GM21515 (cell line): ENCODE data around the gene PBOV1.

ENCODE experiments used
- ATAC-seq: cut with Tn5 transposase; IDR thresholded peaks from one replicate; pipeline ENCODE4 v1.9.1; 2021; ENCODE audit not compliant: unreplicated experiment

The PBOV1 gene

GRCh38 chr6:138218449-138218848 lies at the start of gene PBOV1:
Gene PBOV1, minus strand, starts transcription at chr6:138218491. Its CDS starts 96 bp downstream, at chr6:138218395.
- no peak for ATAC-seq

DNA sequence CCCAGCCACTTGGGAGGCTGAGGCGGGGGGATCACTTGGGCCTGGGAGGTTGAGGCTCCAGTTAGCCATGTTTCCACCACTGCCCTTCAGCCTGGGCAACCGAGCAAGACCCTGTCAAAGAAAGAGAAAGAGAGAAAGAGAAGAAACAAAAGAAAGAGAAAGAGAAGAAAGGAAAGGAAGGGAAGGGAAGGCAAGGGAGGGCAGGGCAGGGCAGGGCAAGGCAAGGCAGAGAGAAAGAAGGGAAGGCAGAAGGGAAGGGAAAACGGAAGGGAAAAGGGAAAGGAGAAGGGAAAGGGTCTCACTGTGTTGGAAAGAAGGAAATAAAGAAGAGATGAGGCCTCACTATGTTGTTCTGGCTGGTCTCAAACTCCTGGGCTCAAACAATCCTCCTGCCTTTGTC lies 47.8 kb upstream of the PBOV1 start:
- ATAC-seq, result no peak

DNA sequence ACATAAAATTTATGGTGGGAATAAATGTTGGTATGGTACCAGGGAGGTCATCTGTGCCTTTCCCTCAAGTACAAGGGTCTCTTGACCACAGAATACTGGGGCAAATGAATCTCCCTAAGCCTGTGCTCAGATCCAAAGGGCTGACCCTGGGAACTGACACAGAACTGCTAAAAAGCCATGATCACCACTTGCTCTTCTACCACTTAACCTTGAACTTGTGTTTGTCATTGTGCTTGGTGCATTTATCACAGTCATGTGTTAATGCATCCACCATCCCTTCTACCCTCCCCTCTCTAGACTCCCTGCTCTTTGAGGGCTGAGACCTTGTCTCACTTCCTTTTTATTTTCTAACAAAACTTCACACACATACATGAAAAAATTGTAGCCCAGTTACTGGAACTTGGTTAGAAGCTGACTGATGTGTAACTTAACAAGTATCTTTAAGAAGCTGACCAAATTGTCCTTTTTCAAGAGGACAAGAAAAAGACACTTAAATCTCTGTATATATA lies 46.1 kb upstream of the PBOV1 start:
- ATAC-seq, result no peak

DNA sequence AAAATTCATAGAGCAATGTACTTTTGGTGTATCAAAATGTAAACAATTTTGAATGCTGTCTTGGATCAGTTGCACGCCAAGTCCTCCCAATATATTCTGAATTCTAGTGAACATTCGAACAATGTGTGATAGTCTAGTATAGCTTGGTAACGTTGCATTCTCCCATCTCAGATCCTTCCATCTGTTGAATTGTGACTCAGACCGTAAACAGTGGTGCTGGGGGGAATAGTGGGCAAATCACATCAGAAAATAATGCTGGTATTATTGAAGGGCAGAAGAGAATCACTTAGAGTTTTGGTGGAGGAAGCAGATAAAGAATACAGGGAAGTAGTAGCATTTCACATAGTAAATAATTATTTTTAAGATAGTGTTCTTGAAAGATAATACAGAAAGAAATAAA lies 45.7 kb upstream of the PBOV1 start:
- no peak for ATAC-seq

- no peak for ATAC-seq
These were observed 43.0 kb upstream of the PBOV1 start for GRCh38 chr6:138261116-138261780.

- no peak for ATAC-seq
These were observed 40.7 kb upstream of the PBOV1 start for GRCh38 chr6:138258991-138259390.

DNA sequence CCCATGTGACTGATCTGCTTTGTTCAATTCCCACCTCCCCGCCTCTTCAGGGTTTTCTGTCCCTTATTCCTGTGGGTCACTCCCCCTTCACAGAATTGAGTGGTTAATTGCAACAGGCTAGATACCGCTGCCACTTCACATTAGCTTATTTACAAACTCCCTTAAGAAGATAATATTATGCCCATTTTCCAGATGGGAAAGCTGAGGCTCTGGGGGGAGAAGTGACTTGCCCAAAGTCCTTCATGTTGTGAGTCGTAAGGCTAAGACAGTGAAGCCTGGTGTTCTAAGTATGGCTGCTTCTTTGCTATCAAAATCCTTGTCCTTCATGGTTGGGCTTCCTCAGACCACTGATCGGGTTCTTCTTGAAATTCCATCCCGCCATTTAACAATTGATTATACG lies 39.9 kb upstream of the PBOV1 start:
- no peak for ATAC-seq

- no peak for ATAC-seq
These were observed 39.3 kb upstream of the PBOV1 start for GRCh38 chr6:138257638-138258040.

DNA sequence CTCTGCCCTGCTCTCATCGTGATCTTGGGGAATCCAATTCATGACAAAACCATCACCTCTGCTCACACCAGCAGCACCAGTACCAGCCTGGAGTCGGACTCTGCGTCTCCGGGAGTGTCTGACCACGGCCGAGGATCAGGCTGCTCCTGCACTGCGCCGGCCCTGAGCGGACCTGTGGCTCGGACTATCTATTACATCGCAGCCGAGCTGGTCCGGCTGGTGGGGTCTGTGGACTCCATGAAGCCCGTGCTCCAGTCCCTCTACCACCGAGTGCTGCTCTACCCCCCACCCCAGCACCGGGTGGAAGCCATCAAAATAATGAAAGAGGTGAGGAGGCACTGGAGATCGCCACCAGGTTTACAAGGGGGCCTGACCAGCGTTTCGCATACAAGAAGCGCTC lies 37.2 kb upstream of the PBOV1 start:
- no peak for ATAC-seq

- no peak for ATAC-seq
These were observed 35.4 kb upstream of the PBOV1 start for GRCh38 chr6:138253731-138254130.

DNA sequence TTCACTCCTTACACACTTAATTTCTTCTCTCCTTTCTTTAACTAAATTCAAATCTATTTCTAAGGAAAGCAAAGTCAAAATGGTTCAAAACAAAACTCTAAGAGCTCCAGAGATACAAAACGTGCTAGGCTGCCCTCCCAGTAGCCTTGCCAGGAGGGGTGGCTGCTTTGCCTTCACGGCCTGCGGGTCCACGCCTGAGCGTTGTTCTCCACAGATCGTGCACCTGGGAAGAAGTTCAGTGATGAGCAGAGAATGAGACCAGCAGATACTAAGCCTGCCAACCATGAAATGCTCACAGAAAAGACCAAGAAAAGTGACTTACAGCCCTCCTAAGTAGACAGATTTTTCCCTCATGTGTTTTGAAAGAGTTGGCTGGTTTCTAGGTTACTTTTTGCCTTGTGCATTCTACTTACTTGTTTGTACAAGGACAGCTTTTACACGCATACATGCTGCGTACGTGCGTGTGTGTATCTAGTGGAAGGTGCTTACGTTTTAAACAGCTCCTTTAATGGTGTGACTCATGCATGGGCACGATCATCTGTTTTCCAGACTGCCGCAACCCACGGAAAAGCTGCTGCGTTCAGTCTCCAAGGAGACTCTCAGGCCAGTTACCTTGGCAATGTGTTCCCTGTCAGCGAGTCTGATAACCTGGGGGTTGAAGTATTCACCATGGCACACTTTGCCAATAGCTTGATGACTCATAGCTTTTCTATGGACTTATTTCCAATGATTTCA lies 32.4 kb upstream of the PBOV1 start:
- no peak for ATAC-seq

GRCh38 chr6:138250053-138250452 lies 31.8 kb upstream of the PBOV1 start:
- ATAC-seq, result no peak

- no peak for ATAC-seq
These were observed 30.6 kb upstream of the PBOV1 start for GRCh38 chr6:138248878-138249277.

DNA sequence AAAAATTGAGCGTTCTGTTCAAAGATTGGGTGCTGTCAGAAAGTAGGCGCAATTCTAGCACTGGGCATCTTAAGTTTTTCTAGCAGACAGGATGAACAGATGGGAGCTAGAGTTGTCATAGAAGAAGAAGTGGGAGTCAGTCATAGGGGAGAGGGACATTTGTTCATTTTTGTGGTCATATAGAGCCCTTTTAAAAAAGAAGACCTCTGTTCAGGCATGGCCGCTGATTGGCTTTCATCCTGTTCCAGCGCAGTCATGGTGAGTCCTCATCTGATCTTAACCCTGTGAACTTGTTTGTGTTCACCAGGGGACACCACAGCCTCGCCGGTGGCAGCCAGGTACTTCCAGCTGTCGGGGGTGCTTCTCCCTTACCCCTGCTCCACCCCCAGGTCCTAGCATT lies 29.7 kb upstream of the PBOV1 start:
- ATAC-seq, result no peak

DNA sequence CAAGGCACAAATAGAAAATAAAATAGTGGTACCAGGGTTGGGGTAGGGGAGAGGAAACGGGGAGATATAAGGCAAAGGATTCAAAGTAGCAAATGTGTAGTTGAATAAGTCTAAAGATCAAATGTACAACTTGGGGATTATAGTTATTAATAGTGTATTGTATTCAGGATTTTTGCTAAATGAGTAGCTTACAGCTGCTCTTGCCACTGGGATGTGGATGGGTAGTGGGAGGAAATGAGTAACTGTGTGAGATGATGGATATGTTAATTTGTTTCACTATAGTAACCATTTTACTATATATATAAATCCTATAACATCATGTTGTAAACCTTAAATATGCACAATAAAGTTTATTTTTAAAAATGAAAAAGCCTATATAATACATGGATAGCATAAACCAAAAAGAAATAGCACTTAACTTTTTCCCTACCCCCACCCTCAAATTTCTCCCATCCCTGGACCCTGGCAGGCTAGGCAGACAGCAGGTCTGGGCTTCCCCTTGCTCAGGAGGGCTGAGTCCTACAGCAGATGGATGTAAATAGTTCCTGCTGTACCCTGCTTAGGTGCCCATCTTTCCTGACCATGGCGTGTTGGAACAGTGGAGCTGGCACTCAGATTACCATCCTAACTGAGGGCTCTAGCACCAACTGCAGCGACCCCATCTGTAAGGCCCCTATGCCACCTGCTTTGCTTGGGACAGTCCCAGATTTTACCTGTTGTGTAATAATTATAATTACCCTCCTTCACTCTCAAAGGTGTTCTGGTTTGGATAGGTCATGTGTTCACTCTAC lies 28.6 kb upstream of the PBOV1 start:
- ATAC-seq, result no peak

GRCh38 chr6:138245751-138246150 lies 27.5 kb upstream of the PBOV1 start:
- ATAC-seq, result no peak

DNA sequence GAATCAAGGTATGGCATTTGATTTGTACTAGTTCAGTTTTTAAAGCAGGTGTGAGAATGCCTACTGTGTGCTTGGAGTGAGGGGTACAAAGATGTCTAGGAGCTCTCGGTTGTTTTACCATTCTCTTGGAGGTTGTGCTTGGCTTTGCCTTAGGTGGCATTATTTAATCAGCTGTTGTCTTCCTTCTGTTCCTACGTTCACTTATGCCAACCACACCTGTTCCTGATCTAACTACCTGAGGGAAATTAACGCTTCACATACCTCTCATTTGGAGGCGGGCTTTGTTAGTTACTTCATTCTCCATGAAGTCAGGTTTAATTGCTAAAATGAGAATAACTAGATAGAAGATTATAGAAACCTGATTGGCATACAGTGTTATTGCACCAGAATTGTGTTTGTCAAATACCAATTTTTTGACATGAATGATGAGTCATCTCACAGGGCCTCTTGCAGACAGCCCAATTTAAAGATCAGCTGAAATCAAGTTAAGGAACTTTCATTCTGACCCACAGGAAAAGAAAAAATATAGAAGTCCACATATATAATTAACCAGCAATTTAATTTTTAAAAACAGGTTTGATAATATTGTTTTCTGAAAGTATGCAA lies 24.8 kb upstream of the PBOV1 start:
- ATAC-seq, result no peak

GRCh38 chr6:138241934-138242333 lies 23.6 kb upstream of the PBOV1 start:
- no peak for ATAC-seq

GRCh38 chr6:138241381-138241780 lies 23.1 kb upstream of the PBOV1 start:
- no peak for ATAC-seq

GRCh38 chr6:138240476-138241245 lies 22.4 kb upstream of the PBOV1 start:
- ATAC-seq, result no peak

- ATAC-seq, result no peak
These were observed 21.5 kb upstream of the PBOV1 start for GRCh38 chr6:138239774-138240173.
